LNCaP clone FGC (cell line): ENCODE data around the gene RNASE9.

Experiments
- DNase-seq: peaks from one replicate; pipeline ENCODE4 v3.0.0-alpha.2; 2011; ENCODE audit warnings: low read depth
- H3K4me3 ChIP-seq: 2 replicates; pipeline ENCODE4 v1.5.1; 2011; ENCODE audit warnings: mild to moderate bottlenecking, low read depth, low read length, control low read depth
- CTCF ChIP-seq: IDR thresholded peaks from 2 replicates; pipeline ENCODE4 v1.5.1; 2012; ENCODE audit warnings: mild to moderate bottlenecking; ENCODE audit not compliant: control insufficient read depth, insufficient read depth; ENCODE audit errors: extremely low read depth

Gene RNASE9

GRCh38 chr14:20559461-20559904, 1.4 kb downstream of the RNASE9 start:
- no peak overlapping the region for H3K4me3 ChIP-seq
- no peak for TF ChIP-seq CTCF
- DNase-seq, result no peak

GRCh38 chr14:20557212-20557542, 3.7 kb downstream of the RNASE9 start:
- no peak for DNase-seq
- H3K4me3 ChIP-seq, result no peak overlapping the region
- no peak for TF ChIP-seq CTCF

- no peak overlapping the region for H3K4me3 ChIP-seq
- TF ChIP-seq CTCF, result no peak
- no peak for DNase-seq
These were observed 4.2 kb downstream of the RNASE9 start for GRCh38 chr14:20556500-20557211.

GRCh38 chr14:20555845-20556244, 5.0 kb downstream of the RNASE9 start:
- H3K4me3 ChIP-seq, result no peak overlapping the region
- DNase-seq, result no peak
- no peak for TF ChIP-seq CTCF

GRCh38 chr14:20553024-20553423, 7.8 kb downstream of the RNASE9 start:
- no peak for TF ChIP-seq CTCF
- H3K4me3 ChIP-seq, result no peak overlapping the region
- no peak for DNase-seq

- H3K4me3 ChIP-seq, result no peak overlapping the region
- DNase-seq, result no peak
- no peak for TF ChIP-seq CTCF
These were observed 9.2 kb downstream of the RNASE9 start for GRCh38 chr14:20551606-20552005.

GRCh38 chr14:20550926-20551325, 9.9 kb downstream of the RNASE9 start:
- DNase-seq, result no peak
- no peak overlapping the region for H3K4me3 ChIP-seq
- no peak for TF ChIP-seq CTCF
